HG02642 (cell line): Measurements from ENCODE around the gene STAB1.

Experiments used
- ATAC-seq: cut with Tn5 transposase; IDR thresholded peaks from one replicate; pipeline ENCODE4 v1.9.1; 2021; ENCODE audit warnings: mild to moderate bottlenecking; ENCODE audit not compliant: unreplicated experiment, poor library complexity

The STAB1 gene

DNA sequence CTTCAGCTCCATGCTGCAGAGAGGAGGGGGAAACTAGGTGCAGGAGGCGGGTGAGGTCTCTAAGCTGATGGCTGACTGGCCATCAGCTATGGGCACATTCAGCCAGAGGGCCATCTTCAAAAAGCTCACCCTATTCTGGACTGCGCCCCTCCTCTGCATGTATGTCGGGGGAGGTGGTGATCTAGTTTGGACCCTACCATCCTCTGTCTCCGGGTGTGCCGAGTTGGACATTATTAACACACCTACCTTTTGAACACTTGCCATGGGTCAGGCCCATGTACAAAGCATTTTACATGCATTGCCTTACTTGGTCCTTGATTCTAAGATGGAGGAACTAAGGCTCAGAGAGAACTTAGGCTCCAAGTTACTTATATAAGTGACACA, 38.3 kb upstream of the STAB1 start:
- no peak for ATAC-seq

DNA sequence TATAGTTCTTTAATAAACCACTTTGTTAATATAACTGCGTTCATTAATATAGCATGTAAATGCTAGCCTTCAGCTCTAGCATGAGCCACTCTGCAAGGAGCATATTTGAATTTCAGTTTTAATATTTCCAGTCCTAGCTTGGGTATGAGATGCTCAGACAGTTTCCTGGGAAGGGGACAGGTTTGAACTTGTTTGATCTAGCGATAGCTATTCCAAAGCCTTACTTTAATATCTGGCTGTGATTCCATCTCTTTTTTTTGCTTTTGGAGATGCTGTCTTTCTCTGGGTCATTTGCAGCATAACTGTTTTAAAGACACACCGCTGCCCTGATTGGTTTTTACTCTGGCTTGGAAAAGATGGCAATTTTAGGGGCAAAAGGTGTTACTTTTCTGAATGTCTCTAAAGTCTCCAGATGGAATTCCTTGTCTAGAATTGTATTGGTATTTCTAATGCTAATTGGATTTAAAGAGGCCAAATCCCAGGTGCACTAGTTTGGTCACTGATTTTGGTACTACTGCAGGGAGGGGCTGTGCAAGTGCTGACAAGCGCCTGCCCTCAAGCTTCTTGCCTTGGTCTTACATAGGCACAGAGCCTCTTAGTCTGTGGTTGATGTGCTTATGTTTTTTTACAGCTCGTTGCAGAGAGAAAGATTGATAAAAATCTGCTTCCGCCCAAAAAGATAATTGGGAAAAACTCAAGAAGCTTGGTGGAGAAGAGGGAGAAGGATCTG, 36.9 kb upstream of the STAB1 start:
- ATAC-seq: no peak

- ATAC-seq: no peak
Measured at GRCh38 chr3:52458770-52459545, 36.2 kb upstream of the STAB1 start.

- no peak for ATAC-seq
Measured at GRCh38 chr3:52461874-52462273, 33.3 kb upstream of the STAB1 start.

- ATAC-seq: no peak
Measured at GRCh38 chr3:52463416-52463815, 31.7 kb upstream of the STAB1 start.

- no peak for ATAC-seq
Measured at GRCh38 chr3:52468336-52468735, 26.8 kb upstream of the STAB1 start.

GRCh38 chr3:52469001-52469400, 26.1 kb upstream of the STAB1 start:
- ATAC-seq: no peak

DNA sequence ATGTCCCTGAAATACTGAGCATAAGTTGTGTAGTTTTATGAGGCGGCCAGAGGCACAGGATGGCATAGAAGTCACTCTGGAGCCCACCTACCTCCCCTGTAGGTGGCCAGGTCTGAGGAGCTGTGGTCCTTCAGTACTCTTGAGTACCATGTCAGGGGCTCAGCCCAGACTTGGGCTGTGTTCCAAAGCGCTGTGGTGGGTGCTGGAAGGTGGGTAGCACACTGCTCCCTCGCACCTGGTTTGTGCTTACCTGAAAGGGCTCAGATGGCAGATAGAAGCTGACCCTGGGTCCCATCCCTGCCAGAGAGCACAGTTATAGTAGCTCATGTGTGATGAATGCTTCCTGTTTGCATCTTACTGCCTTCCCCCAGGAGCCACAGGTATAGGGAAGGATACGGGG, 24.2 kb upstream of the STAB1 start:
- ATAC-seq: no peak

GRCh38 chr3:52471371-52472238, 23.5 kb upstream of the STAB1 start:
- ATAC-seq: no peak

- no peak for ATAC-seq
Measured at GRCh38 chr3:52472239-52473000, 22.7 kb upstream of the STAB1 start.

DNA sequence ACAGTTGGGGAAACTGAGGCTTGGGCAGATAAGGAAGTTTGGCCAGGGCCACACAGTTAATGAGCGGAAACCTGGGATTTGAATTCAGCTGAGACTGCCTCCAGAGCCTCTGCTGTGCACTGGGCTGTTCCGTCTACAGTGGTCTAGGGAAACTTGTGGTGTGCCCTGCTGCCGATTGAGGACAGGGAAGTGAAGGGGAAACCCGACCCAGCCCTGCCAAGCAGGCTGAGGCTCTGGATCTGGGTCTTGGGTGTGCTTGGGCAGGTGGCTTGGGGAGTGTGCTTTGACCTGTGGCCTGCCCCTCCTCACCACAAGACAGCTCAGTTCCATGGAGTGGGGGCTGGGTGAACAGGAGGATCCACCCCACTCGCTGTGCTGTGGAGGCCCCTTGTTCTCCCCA, 22.1 kb upstream of the STAB1 start:
- no peak for ATAC-seq

GRCh38 chr3:52477076-52477795, 17.9 kb upstream of the STAB1 start:
- no peak for ATAC-seq

DNA sequence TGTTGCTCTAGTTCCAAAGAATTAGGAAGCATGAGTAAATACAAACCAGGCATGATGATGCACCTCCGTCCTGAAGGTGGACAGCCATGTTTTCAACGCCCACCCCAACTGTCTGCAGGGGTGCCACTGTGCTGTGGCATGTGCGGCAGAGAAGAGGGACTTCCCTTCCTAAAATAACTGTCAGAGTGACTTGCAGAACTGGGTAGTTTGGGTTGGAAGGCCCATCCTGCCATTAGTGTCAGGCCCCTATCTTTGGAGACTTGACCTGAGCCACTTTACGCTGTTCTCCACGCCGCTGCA, 17.4 kb upstream of the STAB1 start:
- ATAC-seq: no peak

DNA sequence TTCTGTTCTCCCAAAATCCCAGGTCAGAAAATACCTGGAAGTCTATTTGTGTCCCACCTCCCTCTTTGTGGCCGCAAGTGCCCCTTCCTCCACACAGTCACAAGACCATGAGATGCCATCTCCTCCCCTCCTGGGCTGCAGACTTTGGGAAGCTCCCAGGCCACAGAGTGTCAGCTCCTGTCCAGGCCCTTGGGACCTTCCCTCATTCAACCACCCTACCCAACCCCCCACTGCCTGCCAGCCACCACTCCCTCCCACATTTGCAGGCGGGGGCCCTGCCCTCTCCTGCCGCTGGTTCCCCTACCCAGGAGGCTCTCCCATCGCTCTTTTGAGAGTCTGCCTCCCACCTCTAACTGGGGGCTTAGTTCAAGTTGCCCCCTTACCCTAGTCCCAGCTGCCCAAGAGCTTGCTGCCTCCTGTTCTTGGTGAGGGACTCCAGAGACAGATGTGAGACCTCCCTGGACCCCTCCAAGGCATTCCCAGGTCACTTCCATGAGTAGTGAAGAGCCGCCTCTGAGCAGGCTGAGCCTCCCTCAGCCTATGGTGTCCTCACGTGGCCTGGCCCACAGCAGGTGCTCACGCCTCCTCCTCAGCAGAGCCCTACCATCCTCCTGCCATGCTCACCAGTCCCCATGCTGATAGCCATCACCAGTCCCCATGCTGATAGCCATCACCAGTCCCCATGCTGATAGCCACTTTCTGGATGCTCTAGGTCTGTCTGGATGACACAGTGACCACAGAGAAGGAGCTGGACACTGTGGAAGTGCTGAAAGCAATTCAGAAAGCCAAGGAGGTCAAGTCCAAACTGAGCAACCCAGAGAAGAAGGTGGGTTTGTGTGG, 15.9 kb upstream of the STAB1 start:
- ATAC-seq: no peak

DNA sequence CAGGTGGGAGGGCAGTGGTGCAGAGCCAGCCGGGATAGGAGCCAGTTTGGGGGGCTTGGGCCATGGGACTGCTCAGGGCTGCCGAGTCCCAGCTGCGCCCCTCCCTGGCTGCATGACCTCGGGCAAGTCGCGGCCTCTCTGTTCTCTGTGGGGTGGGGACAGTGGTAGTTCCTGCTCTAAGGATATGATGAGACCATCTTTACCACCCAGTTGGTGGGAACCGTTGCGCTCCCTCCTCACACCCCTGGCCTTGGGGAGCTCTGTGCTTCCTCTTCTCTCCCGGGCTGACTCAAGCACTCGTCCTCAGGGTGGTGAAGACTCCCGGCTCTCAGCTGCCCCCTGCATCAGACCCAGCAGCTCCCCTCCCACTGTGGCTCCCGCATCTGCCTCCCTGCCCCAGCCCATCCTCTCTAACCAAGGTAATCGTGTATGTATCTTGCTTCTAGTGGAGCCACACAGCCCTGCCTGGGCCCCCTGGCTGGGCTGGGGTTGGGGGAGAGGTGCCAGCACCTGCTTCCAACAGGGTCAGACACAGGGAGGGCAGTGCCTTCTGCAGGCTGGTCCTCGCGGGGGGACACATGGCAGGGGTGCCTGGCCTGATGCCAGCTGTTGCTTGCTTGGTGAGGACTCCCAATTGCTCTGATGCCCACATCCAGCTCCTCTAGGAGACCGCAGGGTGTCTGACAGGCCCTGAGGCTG, 15.1 kb upstream of the STAB1 start:
- ATAC-seq: no peak

- no peak for ATAC-seq
Measured at GRCh38 chr3:52480768-52481715, 14.1 kb upstream of the STAB1 start.

GRCh38 chr3:52481819-52482521, 13.2 kb upstream of the STAB1 start:
- ATAC-seq: no peak
